NCI-H524 (cell line): ENCODE results near the gene ADD3.

Source experiments
- DNase-seq, 2 experiments: peaks; one replicate each; lab custom pipeline; 2025; lab: John Stamatoyannopoulos, UW

Gene ADD3

GRCh38 chr10:110174201-110174600, 166.4 kb downstream of the ADD3 start:
- DNase-seq, result peak; percentile 8 to 28

- DNase-seq, result no peak
These were observed 167.0 kb downstream of the ADD3 start for GRCh38 chr10:110174816-110175215.

DNA sequence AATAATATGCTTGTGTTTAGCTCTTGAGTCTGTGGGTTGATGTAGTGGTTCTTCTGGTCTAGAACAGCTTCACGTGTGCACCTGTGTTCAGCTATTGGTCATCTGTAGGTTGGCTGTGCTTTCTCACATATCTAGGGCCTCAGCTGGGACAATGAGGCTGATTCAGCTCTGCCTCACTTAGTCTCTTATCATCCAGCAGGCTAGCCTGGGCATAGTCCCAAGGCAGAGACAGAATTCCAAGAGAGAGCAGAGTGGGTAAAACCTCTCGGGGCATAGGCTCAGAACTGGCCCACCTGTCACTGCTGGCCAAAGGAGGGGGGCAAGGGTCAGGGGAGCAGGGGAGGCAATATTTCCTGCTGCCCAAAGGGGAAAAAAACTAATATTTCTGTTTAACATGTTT, 167.6 kb downstream of the ADD3 start:
- DNase-seq, result no peak

GRCh38 chr10:110176141-110177030, 168.6 kb downstream of the ADD3 start:
- no peak for DNase-seq

- DNase-seq, result no peak
These were observed 171.4 kb downstream of the ADD3 start for GRCh38 chr10:110179220-110179619.

- no peak for DNase-seq
These were observed 173.7 kb downstream of the ADD3 start for GRCh38 chr10:110181451-110181850.

- no peak for DNase-seq
These were observed 174.1 kb downstream of the ADD3 start for GRCh38 chr10:110181911-110182310.

- no peak for DNase-seq
These were observed 176.6 kb downstream of the ADD3 start for GRCh38 chr10:110184398-110184797.
